Activated B cell treated with CpG ODN at 0.5 μM for 24 hours (primary cell): ENCODE measurements around the gene GPR137. TPM values are rescaled to one million over a fixed set of nuclear protein-coding genes. Genes with fewer than 3 reads are reported as not detected.

Experiments used
- ATAC-seq: fragments of 200-7000 bp; cut with Tn5 transposase; one replicate; pipeline ENCODE4 v1.10.0; 2021; ENCODE audit warnings: low read depth, mild to moderate bottlenecking, moderate library complexity
- CTCF ChIA-PET: fragments of 350-600 bp; sonication (Branson Sonifier 250); formaldehyde crosslinking; loops from one replicate; lab custom pipeline; 2021; ENCODE audit warnings: antibody characterized with exemption; lab: Charles Lee
- POLR2A ChIA-PET: fragments of 350-600 bp; sonication (Branson Sonifier 250); formaldehyde crosslinking; loops from one replicate; lab custom pipeline; 2021; ENCODE audit warnings: antibody characterized with exemption; lab: Charles Lee
- DNase-seq: peaks from one replicate; pipeline ENCODE4 v3.0.0; 2022
- H3K27ac Mint-ChIP-seq: one replicate; pipeline ENCODE4 v1.8.0; 2020; ENCODE audit warnings: mixed read lengths
- H3K27me3 Mint-ChIP-seq: one replicate; pipeline ENCODE4 v1.8.0; 2021; ENCODE audit warnings: mixed read lengths
- H3K36me3 Mint-ChIP-seq: one replicate; pipeline ENCODE4 v1.8.0; 2021; ENCODE audit warnings: low read depth, mixed read lengths
- H3K4me1 Mint-ChIP-seq: one replicate; pipeline ENCODE4 v1.8.0; 2021; ENCODE audit warnings: mixed read lengths
- H3K4me3 Mint-ChIP-seq: one replicate; pipeline ENCODE4 v1.8.0; 2020; ENCODE audit warnings: mild to moderate bottlenecking, mixed read lengths
- H3K9me3 Mint-ChIP-seq: one replicate; pipeline ENCODE4 v1.8.0; 2020; ENCODE audit warnings: mixed read lengths
- intact Hi-C: fragments of 100-400 bp; cut with micrococcal nuclease; formaldehyde crosslinking; loops from one replicate; pipeline ENCODE4 v1.15.1; 2024
- total RNA-seq: library from RNA; stranded (reverse); gene quantifications from 2 replicates; pipeline ENCODE4 v1.2.3, GENCODE V29; 2022
- TF ChIP-seq, protein P1 (sequence below): fragments of 200-600 bp; IDR thresholded peaks from one replicate; pipeline ENCODE4 v1.8.0; 2022; ENCODE audit warnings: antibody characterized with exemption, mild to moderate bottlenecking

Gene GPR137
- total RNA-seq, 1 donor from 2014 or later = 53.1 TPM

- peak overlapping the region; percentile 99 for H3K27ac Mint-ChIP-seq
- H3K27me3 Mint-ChIP-seq = no peaks in the 10 kb centered on the region
- ATAC-seq = no peak
- peaks cover 23% of the 10 kb centered on the region for H3K4me1 Mint-ChIP-seq
- H3K36me3 Mint-ChIP-seq = peaks cover 45% of the 10 kb centered on the region
- H3K9me3 Mint-ChIP-seq = no peaks in the 10 kb centered on the region
- intact Hi-C loops = loop anchor here (1.0 to 5.0 kb wide), 9 partner anchors 12 to 423 kb away; partner anchors contain the start of genes CCDC88B, DNAJC4, NAA40 and NRXN2
- no peak for DNase-seq
- H3K4me3 Mint-ChIP-seq = peak overlapping the region; percentile 94
- TF ChIP-seq, protein P1, sequence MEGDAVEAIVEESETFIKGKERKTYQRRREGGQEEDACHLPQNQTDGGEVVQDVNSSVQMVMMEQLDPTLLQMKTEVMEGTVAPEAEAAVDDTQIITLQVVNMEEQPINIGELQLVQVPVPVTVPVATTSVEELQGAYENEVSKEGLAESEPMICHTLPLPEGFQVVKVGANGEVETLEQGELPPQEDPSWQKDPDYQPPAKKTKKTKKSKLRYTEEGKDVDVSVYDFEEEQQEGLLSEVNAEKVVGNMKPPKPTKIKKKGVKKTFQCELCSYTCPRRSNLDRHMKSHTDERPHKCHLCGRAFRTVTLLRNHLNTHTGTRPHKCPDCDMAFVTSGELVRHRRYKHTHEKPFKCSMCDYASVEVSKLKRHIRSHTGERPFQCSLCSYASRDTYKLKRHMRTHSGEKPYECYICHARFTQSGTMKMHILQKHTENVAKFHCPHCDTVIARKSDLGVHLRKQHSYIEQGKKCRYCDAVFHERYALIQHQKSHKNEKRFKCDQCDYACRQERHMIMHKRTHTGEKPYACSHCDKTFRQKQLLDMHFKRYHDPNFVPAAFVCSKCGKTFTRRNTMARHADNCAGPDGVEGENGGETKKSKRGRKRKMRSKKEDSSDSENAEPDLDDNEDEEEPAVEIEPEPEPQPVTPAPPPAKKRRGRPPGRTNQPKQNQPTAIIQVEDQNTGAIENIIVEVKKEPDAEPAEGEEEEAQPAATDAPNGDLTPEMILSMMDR = no peak
- ChIA-PET CTCF (interaction anchor here (1.0 to 4.2 kb wide), 7 partner anchors 12 to 370 kb away, joined by 3 to 138 read pairs (median 27); partner anchors contain the start of gene ESRRA), POLR2A (interaction anchor here (0.6 to 4.9 kb wide), 15 partner anchors 12 to 1352 kb away, joined by 3 to 94 read pairs (median 8); partner anchors contain the start of genes CCDC88B, ESRRA and FERMT3)
Measured at GRCh38 chr11:64318766-64319761, 33.4 kb downstream of the GPR137 start.

GRCh38 chr11:64320556-64320955 is 34.9 kb downstream of the GPR137 start:
- H3K4me1 Mint-ChIP-seq = peaks cover 23% of the 10 kb centered on the region
- ATAC-seq (no peak), DNase-seq (no peak)
- peak overlapping the region; percentile 30 for H3K27ac Mint-ChIP-seq
- TF ChIP-seq, protein P1 = no peak
- CTCF ChIA-PET = interaction anchor here (1.0 kb wide), 1 partner anchor 34 kb away, joined by 3 read pairs; no protein-coding TSS in a partner anchor
- no peak overlapping the region for H3K4me3 Mint-ChIP-seq
- H3K9me3 Mint-ChIP-seq = no peaks in the 10 kb centered on the region
- H3K36me3 Mint-ChIP-seq = peaks cover 35% of the 10 kb centered on the region
- intact Hi-C loops = no loop called here
- no peaks in the 10 kb centered on the region for H3K27me3 Mint-ChIP-seq
- POLR2A ChIA-PET = interaction anchor here (1.3 to 4.9 kb wide), 2 partner anchors 11 to 15 kb away, joined by 3 to 77 read pairs; no protein-coding TSS in a partner anchor

DNA sequence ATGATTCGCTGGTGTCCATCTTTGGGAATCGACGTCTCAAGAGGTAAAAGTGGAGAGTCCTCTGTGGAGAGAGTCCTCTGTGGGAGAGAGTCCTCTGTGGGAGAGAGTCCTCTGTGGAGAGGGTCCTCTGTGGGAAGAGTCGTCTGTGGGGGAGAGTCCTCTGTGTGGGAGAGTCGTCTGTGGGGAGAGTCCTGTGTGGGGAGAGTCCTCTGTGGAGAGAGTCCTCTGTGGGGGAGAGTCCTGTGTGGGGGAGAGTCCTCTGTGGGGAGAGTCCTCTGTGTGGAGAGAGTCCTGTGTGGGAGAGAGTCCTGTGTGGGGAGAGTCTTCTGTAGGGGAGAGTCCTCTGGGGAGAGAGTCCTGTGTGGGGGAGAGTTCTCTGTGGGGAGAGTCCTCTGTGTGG is 35.4 kb downstream of the GPR137 start:
- intact Hi-C loops = no loop called here
- H3K4me1 Mint-ChIP-seq = peaks cover 23% of the 10 kb centered on the region

DNA sequence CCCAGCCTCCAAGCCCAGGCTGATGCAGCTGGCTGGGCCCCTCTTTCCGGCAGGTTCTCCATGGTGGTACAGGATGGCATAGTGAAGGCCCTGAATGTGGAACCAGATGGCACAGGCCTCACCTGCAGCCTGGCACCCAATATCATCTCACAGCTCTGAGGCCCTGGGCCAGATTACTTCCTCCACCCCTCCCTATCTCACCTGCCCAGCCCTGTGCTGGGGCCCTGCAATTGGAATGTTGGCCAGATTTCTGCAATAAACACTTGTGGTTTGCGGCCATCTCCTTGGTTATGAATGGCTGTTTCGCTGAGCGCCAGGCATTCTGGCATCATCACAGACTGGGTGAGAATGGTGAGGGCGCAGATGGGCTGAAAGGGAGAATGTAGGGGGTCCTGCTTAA is 35.9 kb downstream of the GPR137 start:
- no peak overlapping the region for H3K4me3 Mint-ChIP-seq
- H3K9me3 Mint-ChIP-seq = no peaks in the 10 kb centered on the region
- CTCF ChIA-PET = no interaction called here
- intact Hi-C loops = no loop called here
- no peaks in the 10 kb centered on the region for H3K27me3 Mint-ChIP-seq
- H3K36me3 Mint-ChIP-seq = peaks cover 32% of the 10 kb centered on the region
- ATAC-seq (no peak), DNase-seq (no peak)
- POLR2A ChIA-PET = no interaction called here
- H3K27ac Mint-ChIP-seq = no peak overlapping the region
- peaks cover 20% of the 10 kb centered on the region for H3K4me1 Mint-ChIP-seq
- TF ChIP-seq, protein P1 = no peak

More for the DNA sequence above, 35.4 kb downstream of the GPR137 start:
- Mint-ChIP-seq H3K9me3 (no peaks in the 10 kb centered on the region), H3K36me3 (peaks cover 35% of the 10 kb centered on the region), H3K27ac (peak overlapping the region; percentile 19), H3K4me3 (no peak overlapping the region), H3K27me3 (no peaks in the 10 kb centered on the region)
- POLR2A ChIA-PET = no interaction called here
- TF ChIP-seq, protein P1 = no peak
- CTCF ChIA-PET = no interaction called here
- ATAC-seq (no peak), DNase-seq (no peak)

DNA sequence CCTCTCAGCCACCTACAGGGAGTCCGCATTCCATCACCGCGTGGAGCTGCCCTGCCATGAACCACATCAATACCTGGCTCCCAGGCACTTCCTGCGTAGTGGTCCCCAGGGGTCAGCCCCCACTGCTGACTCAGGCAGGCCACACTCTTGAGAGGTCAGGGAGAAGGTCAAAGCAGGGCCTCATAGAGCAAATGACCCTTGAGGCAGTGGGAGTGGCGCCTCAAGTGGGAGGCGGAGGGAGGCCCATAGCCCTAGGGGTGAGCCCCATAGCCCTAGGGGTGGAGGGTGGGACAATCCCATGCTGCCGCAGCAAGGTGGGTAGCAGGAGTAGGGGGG is 37.2 kb downstream of the GPR137 start:
- TF ChIP-seq, protein P1 = no peak
- no peak overlapping the region for H3K27ac Mint-ChIP-seq
- intact Hi-C loops = no loop called here
- peaks cover 1% of the 10 kb centered on the region for H3K9me3 Mint-ChIP-seq
- no peaks in the 10 kb centered on the region for H3K27me3 Mint-ChIP-seq
- peaks cover 14% of the 10 kb centered on the region for H3K4me1 Mint-ChIP-seq
- CTCF ChIA-PET = no interaction called here
- ATAC-seq (no peak), DNase-seq (no peak)
- H3K4me3 Mint-ChIP-seq = no peak overlapping the region
- peaks cover 18% of the 10 kb centered on the region for H3K36me3 Mint-ChIP-seq
- POLR2A ChIA-PET = interaction anchor here (1.5 kb wide), 1 partner anchor 13 kb away, joined by 4 read pairs; no protein-coding TSS in a partner anchor
